ENCODE results near the gene RTP5. TPM values are rescaled to one million over a fixed set of nuclear protein-coding genes. Genes with fewer than 3 reads are reported as not detected.
"Not testable (repeated sequence)": the region's sequence is repeated elsewhere in the genome, so short reads cannot be mapped to it uniquely, and the experiment has no call there.

Gene RTP5
- total RNA-seq, 1 experiment from 2014 or later: not detected

DNA sequence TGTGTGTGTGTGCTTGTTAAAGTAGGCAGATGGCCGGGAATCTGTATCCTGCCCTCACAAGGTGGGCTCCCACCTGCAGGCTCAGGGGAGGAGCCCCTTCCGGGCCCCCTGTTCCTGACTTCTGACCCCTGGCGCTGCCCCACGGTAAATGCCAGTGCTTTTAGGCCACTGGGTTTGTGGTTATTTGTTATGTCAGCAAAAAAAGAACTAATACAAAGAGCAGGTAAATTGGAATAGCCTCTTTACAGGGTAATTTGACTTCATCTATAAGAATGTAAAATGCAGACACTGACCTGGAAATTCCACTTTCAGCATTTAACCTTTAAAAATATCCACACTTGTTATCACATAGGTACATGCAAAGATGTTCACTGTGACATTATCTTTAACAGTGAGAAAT, 44.2 kb downstream of the RTP5 start:
- H4K20me1 ChIP-seq (ENCODE audit: insufficient read depth): no peaks in the 10 kb centered on the region

DNA sequence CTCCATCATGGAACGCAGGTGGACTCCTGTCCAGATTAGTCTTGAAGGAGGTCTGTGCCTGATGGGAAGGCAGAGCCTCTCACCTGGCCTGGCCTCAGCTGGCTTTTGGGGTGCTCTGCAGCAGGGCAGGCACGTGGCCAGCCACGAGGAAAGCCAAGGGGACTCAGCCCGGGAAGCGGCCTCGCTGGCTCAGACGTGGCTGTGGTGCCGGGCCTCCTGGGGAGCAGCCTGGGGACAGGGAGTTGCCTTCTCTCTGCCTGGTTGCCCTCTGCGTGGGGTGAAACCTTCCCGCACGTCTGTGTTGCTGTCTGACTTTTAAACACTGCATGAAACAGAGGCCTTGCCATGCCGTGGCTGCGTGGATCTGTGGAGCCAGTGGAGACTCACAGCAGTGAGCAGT, 45.0 kb downstream of the RTP5 start:
- RAD21 ChIA-PET (ENCODE audit: low non-redundant PET in 1 of 2, low total read pairs in 2 of 2, uncharacterized antibody in 2 of 2, unreplicated experiment in 2 of 2): no interaction called here
- Histone ChIP-seq H3K9ac (ENCODE audit: low read length) (no peak overlapping the region), H3K9me3 (ENCODE audit: control insufficient read depth in 1 of 2, insufficient read depth in 1 of 2, low read depth in 1 of 2, low read length in 2 of 2) (no peaks in the 10 kb centered on the region), H3K36me3 (ENCODE audit: control insufficient read depth in 1 of 2, insufficient read depth in 2 of 2, low read length in 2 of 2) (no peaks in the 10 kb centered on the region), H3K79me2 (ENCODE audit: insufficient read depth, low read length) (no peaks in the 10 kb centered on the region), H4K20me1 (ENCODE audit: insufficient read depth) (no peaks in the 10 kb centered on the region), H3K9me2 (ENCODE audit: insufficient read depth) (no peaks in the 10 kb centered on the region), H3K4me1 (ENCODE audit: control insufficient read depth in 1 of 2, insufficient read depth in 2 of 2, low read length in 2 of 2) (no peaks in the 10 kb centered on the region), H3K4me2 (ENCODE audit: low read length) (no peak overlapping the region), H3K4me3 (replicated peaks in 1 of 2; ENCODE audit: low read depth in 1 of 2, low read length in 2 of 2) (no peak overlapping the region), H3K27me3 (ENCODE audit: insufficient read depth, low read length) (no peaks in the 10 kb centered on the region), H2AFZ (ENCODE audit: low read depth, low read length, poor library complexity, severe bottlenecking) (no peak overlapping the region), H3K27ac (ENCODE audit: low read depth, low read length) (no peak overlapping the region)
- CTCF ChIA-PET: no interaction called here
- DNase-seq (ENCODE audit: low read depth, low spot score) (no peak), ATAC-seq (no peak)
- POLR2A ChIA-PET: no interaction called here
- intact Hi-C loops (cut with micrococcal nuclease): no loop called here
- BruUV-seq (replicated peaks): no TSS peak
- TF ChIP-seq YY1 (IDR thresholded peaks at IDR 0.05; ENCODE audit: extremely low read depth, insufficient replicate concordance, low read depth, low read length) (no peak), POLR2A (IDR thresholded peaks at IDR 0.05; ENCODE audit: borderline replicate concordance, extremely low read depth, insufficient read depth, insufficient read length) (no peak), SIN3A (IDR thresholded peaks at IDR 0.05; ENCODE audit: low read depth) (no peak), ELF1 (IDR thresholded peaks at IDR 0.05; ENCODE audit: borderline replicate concordance, low read depth) (no peak), FOSL1 (IDR thresholded peaks at IDR 0.05; ENCODE audit: low read depth) (no peak), TCF7L2 (IDR thresholded peaks at IDR 0.05; ENCODE audit: borderline replicate concordance, extremely low read depth, insufficient read depth, insufficient read length) (no peak), EGR1 (IDR thresholded peaks at IDR 0.05; ENCODE audit: low read depth) (no peak), POLR2AphosphoS5 (IDR thresholded peaks at IDR 0.05; ENCODE audit: low read depth, low read length) (no peak)
- TF ChIP-seq, protein P1, sequence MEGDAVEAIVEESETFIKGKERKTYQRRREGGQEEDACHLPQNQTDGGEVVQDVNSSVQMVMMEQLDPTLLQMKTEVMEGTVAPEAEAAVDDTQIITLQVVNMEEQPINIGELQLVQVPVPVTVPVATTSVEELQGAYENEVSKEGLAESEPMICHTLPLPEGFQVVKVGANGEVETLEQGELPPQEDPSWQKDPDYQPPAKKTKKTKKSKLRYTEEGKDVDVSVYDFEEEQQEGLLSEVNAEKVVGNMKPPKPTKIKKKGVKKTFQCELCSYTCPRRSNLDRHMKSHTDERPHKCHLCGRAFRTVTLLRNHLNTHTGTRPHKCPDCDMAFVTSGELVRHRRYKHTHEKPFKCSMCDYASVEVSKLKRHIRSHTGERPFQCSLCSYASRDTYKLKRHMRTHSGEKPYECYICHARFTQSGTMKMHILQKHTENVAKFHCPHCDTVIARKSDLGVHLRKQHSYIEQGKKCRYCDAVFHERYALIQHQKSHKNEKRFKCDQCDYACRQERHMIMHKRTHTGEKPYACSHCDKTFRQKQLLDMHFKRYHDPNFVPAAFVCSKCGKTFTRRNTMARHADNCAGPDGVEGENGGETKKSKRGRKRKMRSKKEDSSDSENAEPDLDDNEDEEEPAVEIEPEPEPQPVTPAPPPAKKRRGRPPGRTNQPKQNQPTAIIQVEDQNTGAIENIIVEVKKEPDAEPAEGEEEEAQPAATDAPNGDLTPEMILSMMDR (IDR thresholded peaks at IDR 0.05 in 2 of 3, conservative IDR thresholded peaks at IDR 0.05 in 1 of 3; ENCODE audit: borderline replicate concordance in 1 of 3, insufficient read depth in 1 of 3, low read depth in 2 of 3, low read length in 2 of 3): no peak
- TF ChIP-seq, protein P2, sequence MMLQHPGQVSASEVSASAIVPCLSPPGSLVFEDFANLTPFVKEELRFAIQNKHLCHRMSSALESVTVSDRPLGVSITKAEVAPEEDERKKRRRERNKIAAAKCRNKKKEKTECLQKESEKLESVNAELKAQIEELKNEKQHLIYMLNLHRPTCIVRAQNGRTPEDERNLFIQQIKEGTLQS (IDR thresholded peaks at IDR 0.05): no peak

More for the DNA sequence above, 44.2 kb downstream of the RTP5 start:
- TF ChIP-seq TCF7L2 (IDR thresholded peaks at IDR 0.05; ENCODE audit: borderline replicate concordance, extremely low read depth, insufficient read depth, insufficient read length) (no peak), ZFX (IDR thresholded peaks at IDR 0.05) (no peak), SP1 (IDR thresholded peaks at IDR 0.05; ENCODE audit: low read depth) (no peak)
- RAD21 ChIA-PET (ENCODE audit: low non-redundant PET in 1 of 2, low total read pairs in 2 of 2, uncharacterized antibody in 2 of 2, unreplicated experiment in 2 of 2): no interaction called here
- H3K27ac ChIP-seq (ENCODE audit: low read depth, low read length): no peak overlapping the region
- no peaks in the 10 kb centered on the region for H3K9me2 ChIP-seq (ENCODE audit: insufficient read depth)
- no TSS peak for BruUV-seq (replicated peaks)
- H3K4me1 ChIP-seq (ENCODE audit: control insufficient read depth in 1 of 2, insufficient read depth in 2 of 2, low read length in 2 of 2): no peaks in the 10 kb centered on the region
- intact Hi-C loops (cut with micrococcal nuclease): no loop called here
- DNase-seq (ENCODE audit: low read depth, low spot score) (no peak), ATAC-seq (no peak)
- H3K4me3 ChIP-seq (replicated peaks in 1 of 2; ENCODE audit: low read depth in 1 of 2, low read length in 2 of 2): no peak overlapping the region
- H3K4me2 ChIP-seq (ENCODE audit: low read length): no peak overlapping the region
- H2AFZ ChIP-seq (ENCODE audit: low read depth, low read length, poor library complexity, severe bottlenecking): no peak overlapping the region
- H3K79me2 ChIP-seq (ENCODE audit: insufficient read depth, low read length): no peaks in the 10 kb centered on the region
- H3K9ac ChIP-seq (ENCODE audit: low read length): no peak overlapping the region
- H3K9me3 ChIP-seq (ENCODE audit: control insufficient read depth in 1 of 2, insufficient read depth in 1 of 2, low read depth in 1 of 2, low read length in 2 of 2): no peaks in the 10 kb centered on the region
- no peaks in the 10 kb centered on the region for H3K36me3 ChIP-seq (ENCODE audit: control insufficient read depth in 1 of 2, insufficient read depth in 2 of 2, low read length in 2 of 2)
- CTCF ChIA-PET: no interaction called here
- POLR2A ChIA-PET: no interaction called here
- H3K27me3 ChIP-seq (ENCODE audit: insufficient read depth, low read length): no peaks in the 10 kb centered on the region

DNA sequence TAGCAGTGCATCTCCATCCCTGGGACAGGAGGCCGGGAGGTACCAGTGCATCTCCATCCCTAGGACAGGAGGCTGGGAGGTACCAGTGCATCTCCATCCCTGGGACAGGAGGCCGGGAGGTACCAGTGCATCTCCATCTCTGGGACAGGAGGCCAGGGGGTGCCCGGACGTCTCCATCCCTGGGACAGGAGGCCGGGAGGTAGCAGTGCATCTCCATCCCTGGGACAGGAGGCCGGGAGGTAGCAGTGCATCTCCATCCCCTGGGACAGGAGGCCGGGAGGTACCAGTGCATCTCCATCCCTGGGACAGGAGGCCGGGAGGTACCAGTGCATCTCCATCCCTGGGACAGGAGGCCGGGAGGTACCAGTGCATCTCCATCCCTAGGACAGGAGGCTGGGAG, 52.1 kb downstream of the RTP5 start:
- H3K27ac ChIP-seq (ENCODE audit: low read depth, low read length); ATAC-seq; H3K9me2 ChIP-seq (ENCODE audit: insufficient read depth); CTCF ChIA-PET; RAD21 ChIA-PET (ENCODE audit: low non-redundant PET in 1 of 2, low total read pairs in 2 of 2, uncharacterized antibody in 2 of 2, unreplicated experiment in 2 of 2); H3K4me3 ChIP-seq (replicated peaks in 1 of 2; ENCODE audit: low read depth in 1 of 2, low read length in 2 of 2); H3K4me2 ChIP-seq (ENCODE audit: low read length); H3K36me3 ChIP-seq (ENCODE audit: control insufficient read depth in 1 of 2, insufficient read depth in 2 of 2, low read length in 2 of 2); H3K9me3 ChIP-seq (ENCODE audit: control insufficient read depth in 1 of 2, insufficient read depth in 1 of 2, low read depth in 1 of 2, low read length in 2 of 2); H3K27me3 ChIP-seq (ENCODE audit: insufficient read depth, low read length); H3K4me1 ChIP-seq (ENCODE audit: control insufficient read depth in 1 of 2, insufficient read depth in 2 of 2, low read length in 2 of 2); H4K20me1 ChIP-seq (ENCODE audit: insufficient read depth); BruUV-seq (replicated peaks); H3K9ac ChIP-seq (ENCODE audit: low read length); H3K79me2 ChIP-seq (ENCODE audit: insufficient read depth, low read length); DNase-seq (ENCODE audit: low read depth, low spot score); intact Hi-C loops (cut with micrococcal nuclease); H2AFZ ChIP-seq (ENCODE audit: low read depth, low read length, poor library complexity, severe bottlenecking); POLR2A ChIA-PET: not testable (repeated sequence)

Measured in HCT116 (cell line).